NCI-H82 treated with DMSO at 0.1 percent for 48 hours (cell line): ENCODE measurements around the gene PDCD5.
"Not testable (repeated sequence)": the region's sequence is repeated elsewhere in the genome, so short reads cannot be mapped to it uniquely, and the experiment has no call there.

Experiments used
- DNase-seq: peaks from one replicate; lab custom pipeline; 2025; ENCODE audit not compliant: unreplicated experiment; lab: John Stamatoyannopoulos, UW

The PDCD5 gene

GRCh38 chr19:32576790-32577189, 4.2 kb upstream of the PDCD5 start:
- no peak for DNase-seq

- DNase-seq: peak; percentile 19
These were observed 563 bp upstream of the PDCD5 start for GRCh38 chr19:32580353-32580900.

- DNase-seq: no peak
These were observed 752 bp downstream of the PDCD5 start for GRCh38 chr19:32581705-32582179.

GRCh38 chr19:32587747-32588504, 6.9 kb downstream of the PDCD5 start:
- not testable (repeated sequence) for DNase-seq

- no peak for DNase-seq
These were observed 13.0 kb downstream of the PDCD5 start for GRCh38 chr19:32594021-32594420.

- DNase-seq: no peak
These were observed 14.5 kb downstream of the PDCD5 start for GRCh38 chr19:32595491-32595890.

- no peak for DNase-seq
These were observed 17.0 kb downstream of the PDCD5 start for GRCh38 chr19:32598022-32598421.

GRCh38 chr19:32599258-32599657, 18.3 kb downstream of the PDCD5 start:
- DNase-seq: no peak

- peak; percentile 23 for DNase-seq
These were observed 18.8 kb downstream of the PDCD5 start for GRCh38 chr19:32599736-32600157.

- no peak for DNase-seq
These were observed 23.0 kb downstream of the PDCD5 start for GRCh38 chr19:32603961-32604360.

- no peak for DNase-seq
These were observed 24.6 kb downstream of the PDCD5 start for GRCh38 chr19:32605544-32605943.

GRCh38 chr19:32606289-32606688, 25.3 kb downstream of the PDCD5 start:
- DNase-seq: no peak

- no peak for DNase-seq
These were observed 26.5 kb downstream of the PDCD5 start for GRCh38 chr19:32607479-32607878.

GRCh38 chr19:32611161-32611560, 30.2 kb downstream of the PDCD5 start:
- DNase-seq: no peak

- no peak for DNase-seq
These were observed 32.0 kb downstream of the PDCD5 start for GRCh38 chr19:32613008-32613407.

GRCh38 chr19:32614916-32615315, 33.9 kb downstream of the PDCD5 start:
- DNase-seq: no peak

GRCh38 chr19:32615569-32615968, 34.6 kb downstream of the PDCD5 start:
- DNase-seq: no peak

- DNase-seq: no peak
These were observed 38.2 kb downstream of the PDCD5 start for GRCh38 chr19:32619051-32619685.

GRCh38 chr19:32622002-32622401, 41.0 kb downstream of the PDCD5 start:
- DNase-seq: no peak

- DNase-seq: no peak
These were observed 43.4 kb downstream of the PDCD5 start for GRCh38 chr19:32624410-32624809.

- no peak for DNase-seq
These were observed 46.0 kb downstream of the PDCD5 start for GRCh38 chr19:32626969-32627368.

- no peak for DNase-seq
These were observed 46.8 kb downstream of the PDCD5 start for GRCh38 chr19:32627714-32628270.
